Activated CD4-positive, alpha-beta T cell treated with anti-CD3 and anti-CD28 coated beads, Interleukin-2, amount 50 U/mL, for 1 hour (primary cell): ENCODE data around the gene ELMOD3.
"Not testable (repeated sequence)": the region's sequence is repeated elsewhere in the genome, so short reads cannot be mapped to it uniquely, and the experiment has no call there.

Experiments used
- DNase-seq: peaks from one replicate; pipeline ENCODE4 v3.0.0-alpha.2; 2020

Gene ELMOD3

GRCh38 chr2:85329701-85330100, 24.9 kb upstream of the ELMOD3 start:
- DNase-seq = not testable (repeated sequence)

- DNase-seq = no peak
These were observed 23.5 kb upstream of the ELMOD3 start for GRCh38 chr2:85330839-85331636.

GRCh38 chr2:85333877-85334276, 20.7 kb upstream of the ELMOD3 start:
- DNase-seq = not testable (repeated sequence)

- DNase-seq = no peak
These were observed 19.6 kb upstream of the ELMOD3 start for GRCh38 chr2:85334928-85335327.

- no peak for DNase-seq
These were observed 14.3 kb upstream of the ELMOD3 start for GRCh38 chr2:85340034-85340892.

GRCh38 chr2:85341269-85342029, 13.1 kb upstream of the ELMOD3 start:
- no peak for DNase-seq

GRCh38 chr2:85342156-85342555, 12.4 kb upstream of the ELMOD3 start:
- no peak for DNase-seq

- not testable (repeated sequence) for DNase-seq
These were observed 11.2 kb upstream of the ELMOD3 start for GRCh38 chr2:85343207-85343895.

- no peak for DNase-seq
These were observed 10.1 kb upstream of the ELMOD3 start for GRCh38 chr2:85344356-85344954.

- DNase-seq = no peak
These were observed 7.0 kb upstream of the ELMOD3 start for GRCh38 chr2:85347599-85347998.

GRCh38 chr2:85353876-85354285, 688 bp upstream of the ELMOD3 start:
- DNase-seq = no peak

GRCh38 chr2:85355073-85355410, 473 bp downstream of the ELMOD3 start:
- no peak for DNase-seq

GRCh38 chr2:85355521-85355920, 952 bp downstream of the ELMOD3 start:
- DNase-seq = no peak

- no peak for DNase-seq
These were observed 1.6 kb downstream of the ELMOD3 start for GRCh38 chr2:85356186-85356585.

GRCh38 chr2:85357736-85358135, 3.2 kb downstream of the ELMOD3 start:
- DNase-seq = no peak

- DNase-seq = not testable (repeated sequence)
These were observed 8.3 kb downstream of the ELMOD3 start for GRCh38 chr2:85362653-85363387.

GRCh38 chr2:85367180-85367579, 12.6 kb downstream of the ELMOD3 start:
- DNase-seq = no peak

GRCh38 chr2:85368921-85369320, 14.4 kb downstream of the ELMOD3 start:
- no peak for DNase-seq

GRCh38 chr2:85369500-85369899, 14.9 kb downstream of the ELMOD3 start:
- no peak for DNase-seq

- no peak for DNase-seq
These were observed 16.5 kb downstream of the ELMOD3 start for GRCh38 chr2:85371045-85371444.

- DNase-seq = no peak
These were observed 21.9 kb downstream of the ELMOD3 start for GRCh38 chr2:85376291-85377065.
